Stimulated activated CD4-positive, alpha-beta T cell treated with anti-CD3 and anti-CD28 coated beads, Interleukin-12 subunit alpha, Interleukin-12 subunit beta, amount 100 ng/mL, for 24 hours (primary cell): ENCODE measurements around the gene F2.
"Not testable (repeated sequence)": the region's sequence is repeated elsewhere in the genome, so short reads cannot be mapped to it uniquely, and the experiment has no call there.

Source experiments
- DNase-seq, 2 experiments: peaks; one replicate each; pipeline ENCODE4 v3.0.0-alpha.2; 2020; ENCODE audit warnings: low read depth in 2 of 2

Gene F2

GRCh38 chr11:46719048-46719542 lies at the start of gene F2:
F2 (plus strand) TSS chr11:46719213; CDS start chr11:46719236, 23 bp downstream.
- DNase-seq: no peak

DNA sequence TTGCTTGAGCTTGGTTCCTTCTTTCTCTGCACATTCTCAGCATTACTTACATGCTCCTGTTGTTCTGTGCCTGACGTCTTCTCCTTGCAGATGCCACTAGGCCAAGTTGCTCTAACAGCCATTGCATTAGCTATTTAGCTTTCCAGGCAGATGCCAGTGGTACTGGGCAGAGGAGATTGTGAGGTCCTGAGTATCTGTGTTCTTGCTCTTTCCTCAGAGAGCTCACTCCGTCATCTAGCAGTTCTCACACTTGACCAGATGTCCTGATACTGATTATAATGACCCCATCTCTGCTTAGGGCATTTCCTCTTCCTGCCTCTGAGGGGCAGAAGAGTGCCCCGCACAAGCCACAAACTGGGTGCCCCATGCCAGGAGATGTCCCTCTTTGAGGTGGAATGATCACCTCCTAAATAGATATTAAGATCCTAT lies 49.3 kb upstream of the F2 start:
- no peak for DNase-seq

DNA sequence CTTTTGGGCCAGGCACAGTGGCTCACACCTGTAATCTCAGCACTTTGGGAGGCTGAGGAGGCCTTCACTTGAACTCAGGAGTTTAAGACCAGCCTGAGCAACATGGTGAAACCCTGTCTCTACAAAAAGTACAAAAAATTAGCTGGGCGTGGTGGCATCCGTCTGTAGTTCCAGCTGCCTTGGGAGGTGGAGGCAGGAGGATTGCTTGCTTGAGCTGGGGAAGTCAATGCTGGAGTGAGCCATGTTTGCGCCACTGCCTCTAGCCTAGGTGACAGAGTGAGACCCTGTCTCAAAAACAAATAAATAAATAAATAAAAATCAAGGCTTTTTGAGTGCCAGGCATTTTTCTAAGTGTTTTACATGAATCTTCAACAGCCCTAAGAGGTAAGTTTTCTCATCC lies 48.5 kb upstream of the F2 start:
- DNase-seq: not testable (repeated sequence)

DNA sequence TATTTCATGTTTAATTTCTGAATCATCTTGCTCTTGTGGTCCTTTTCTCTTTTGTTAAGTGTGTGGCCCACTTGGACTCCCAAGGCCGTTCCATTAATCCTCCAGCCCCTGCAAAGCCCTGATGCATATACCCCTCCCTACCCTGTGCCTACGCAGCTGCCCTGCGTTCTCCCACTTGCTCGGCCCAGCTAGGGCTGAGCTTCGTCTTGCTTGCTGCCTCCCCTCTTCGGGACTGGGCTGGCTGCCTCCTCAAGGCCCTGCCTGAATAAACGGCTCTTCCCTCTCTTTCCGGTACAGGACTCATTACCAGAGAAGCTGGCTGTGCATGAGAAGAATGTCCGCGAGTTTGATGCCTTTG lies 47.1 kb upstream of the F2 start:
- no peak for DNase-seq

- DNase-seq: no peak
Observed at GRCh38 chr11:46672381-46672839, 46.6 kb upstream of the F2 start.

GRCh38 chr11:46673713-46674462 lies 45.1 kb upstream of the F2 start:
- no peak for DNase-seq

- DNase-seq: no peak
Observed at GRCh38 chr11:46674463-46675287, 44.3 kb upstream of the F2 start.

DNA sequence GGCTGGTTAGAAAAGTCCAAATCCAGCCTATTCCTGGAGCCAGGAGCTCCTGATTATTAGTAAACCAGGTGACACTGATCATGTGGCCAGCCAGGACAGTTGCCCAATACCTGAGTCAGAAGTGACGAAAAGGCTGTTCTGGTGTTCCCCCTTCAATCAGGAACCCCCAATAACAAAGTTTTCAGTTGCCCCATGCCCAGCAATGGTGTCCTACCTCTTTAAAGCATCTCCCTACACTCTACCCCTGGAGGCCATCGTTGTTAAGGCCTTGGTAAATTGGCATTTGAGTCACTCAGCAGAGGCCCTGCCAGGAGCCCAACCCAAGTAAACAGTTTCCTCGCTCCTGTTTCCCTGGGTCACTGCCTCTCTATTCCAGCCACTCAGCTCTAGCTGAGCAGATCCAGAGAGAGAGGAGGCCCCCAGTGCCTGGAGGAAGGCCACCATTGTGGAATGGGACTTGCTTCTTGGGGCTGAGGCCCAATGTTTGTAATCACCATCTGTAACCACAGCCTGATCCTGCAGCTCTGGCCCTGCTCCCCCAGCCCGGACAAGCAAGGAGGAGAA lies 43.6 kb upstream of the F2 start:
- DNase-seq: no peak

- no peak for DNase-seq
Observed at GRCh38 chr11:46675949-46676348, 43.1 kb upstream of the F2 start.

DNA sequence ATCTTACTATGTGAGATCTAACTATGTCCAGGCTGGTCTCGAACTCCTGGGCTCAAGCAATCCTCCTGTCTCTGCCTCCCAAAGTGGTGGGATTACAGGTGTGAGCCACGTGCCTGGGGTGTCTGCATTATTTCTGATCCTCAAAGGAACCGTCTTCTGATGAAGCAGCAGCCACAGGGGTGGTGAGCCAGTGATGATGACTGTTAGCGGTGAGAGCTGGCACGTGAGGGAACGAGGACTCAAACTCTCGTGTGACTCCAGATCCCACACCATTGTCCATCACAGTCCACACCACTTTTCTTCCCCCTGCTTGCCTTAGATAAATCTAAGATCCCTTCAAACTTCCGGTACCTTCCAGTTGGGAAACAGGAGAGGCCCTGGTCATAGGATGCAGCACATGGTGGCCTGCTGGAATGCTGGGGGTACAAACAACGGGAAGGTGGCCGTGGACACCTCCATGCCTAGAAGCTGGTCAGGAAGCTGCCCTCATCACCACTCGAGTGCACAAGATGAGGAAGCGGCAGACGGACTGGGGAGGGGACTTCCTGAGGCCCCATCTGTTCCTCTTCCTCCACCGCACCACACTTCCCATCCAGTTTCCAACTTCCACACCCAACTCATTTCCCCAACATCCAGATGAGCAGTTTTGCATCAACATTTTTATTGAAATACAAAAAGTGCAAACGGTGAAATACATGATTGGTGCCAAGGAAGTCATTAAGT lies 42.4 kb upstream of the F2 start:
- DNase-seq: no peak

- no peak for DNase-seq
Observed at GRCh38 chr11:46677169-46677568, 41.8 kb upstream of the F2 start.

- DNase-seq: no peak
Observed at GRCh38 chr11:46677991-46678740, 40.8 kb upstream of the F2 start.

DNA sequence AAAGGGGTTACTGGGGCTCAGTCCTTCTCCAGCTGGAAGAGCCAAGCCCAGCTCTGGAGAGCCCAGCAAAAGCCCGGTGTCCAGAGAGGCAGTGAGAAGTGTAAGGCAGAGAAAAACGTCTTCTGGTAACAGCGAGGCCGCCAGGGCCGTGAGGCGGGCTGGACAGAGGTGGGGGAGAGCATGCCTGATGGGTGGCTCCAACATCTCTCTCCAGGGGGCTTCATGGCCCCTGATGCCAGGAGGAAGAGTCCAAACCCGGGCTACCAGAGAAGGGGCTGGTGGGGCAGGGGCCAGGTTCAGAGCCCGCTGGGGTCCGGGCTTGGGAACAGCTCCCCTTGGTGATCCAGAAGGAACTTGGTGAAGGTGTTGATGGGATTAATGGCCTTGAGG lies 40.3 kb upstream of the F2 start:
- DNase-seq: no peak

- no peak for DNase-seq
Observed at GRCh38 chr11:46679241-46680163, 39.5 kb upstream of the F2 start.

DNA sequence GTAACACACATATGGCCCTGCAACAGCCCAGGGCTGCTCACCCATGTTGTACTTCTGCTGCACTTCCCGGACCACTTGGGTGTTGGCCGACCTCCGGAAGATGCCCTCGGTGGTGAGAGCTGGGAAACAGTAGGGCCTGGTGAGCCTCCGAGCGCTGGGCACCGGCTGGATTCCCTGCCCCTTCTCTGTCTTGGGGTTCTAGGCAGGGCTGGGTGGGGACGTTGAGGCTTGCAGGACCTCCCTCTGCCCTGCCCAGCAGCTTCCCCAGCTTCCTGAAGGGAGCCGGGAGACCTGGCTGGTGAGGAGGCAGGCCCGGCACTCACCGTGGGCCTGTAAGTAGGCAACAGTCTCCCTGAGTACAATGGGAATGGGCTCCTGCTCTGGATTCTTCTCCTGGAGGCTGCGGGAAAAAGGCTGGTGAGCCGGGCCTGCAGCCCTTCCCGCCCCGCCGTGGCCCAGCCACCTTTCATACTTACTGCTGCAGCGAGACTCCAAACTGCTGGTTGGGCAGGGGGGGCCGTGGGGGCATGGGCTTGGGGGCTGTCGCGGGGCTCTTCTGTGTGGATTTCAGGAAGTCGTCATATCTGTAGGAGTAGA lies 38.8 kb upstream of the F2 start:
- DNase-seq: no peak

DNA sequence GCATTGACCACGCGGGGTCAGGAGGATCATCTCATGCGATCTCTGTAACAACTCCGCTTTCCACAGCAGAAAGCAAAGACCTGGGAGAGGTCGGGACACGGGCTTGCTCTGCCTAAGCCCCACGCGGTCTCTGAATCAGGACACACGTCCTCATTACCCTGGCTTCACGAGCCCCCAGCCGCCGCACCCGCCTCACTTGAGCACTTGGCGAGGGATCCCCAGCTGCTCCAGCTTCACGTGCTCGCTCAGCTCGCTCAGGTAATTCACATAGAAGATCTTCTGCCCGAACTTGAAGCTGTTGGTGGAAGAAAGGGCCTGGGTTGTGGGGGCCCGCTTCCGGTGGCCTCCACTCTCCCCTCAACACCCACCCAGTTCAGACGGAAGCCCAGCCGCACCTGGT lies 38.2 kb upstream of the F2 start:
- no peak for DNase-seq

DNA sequence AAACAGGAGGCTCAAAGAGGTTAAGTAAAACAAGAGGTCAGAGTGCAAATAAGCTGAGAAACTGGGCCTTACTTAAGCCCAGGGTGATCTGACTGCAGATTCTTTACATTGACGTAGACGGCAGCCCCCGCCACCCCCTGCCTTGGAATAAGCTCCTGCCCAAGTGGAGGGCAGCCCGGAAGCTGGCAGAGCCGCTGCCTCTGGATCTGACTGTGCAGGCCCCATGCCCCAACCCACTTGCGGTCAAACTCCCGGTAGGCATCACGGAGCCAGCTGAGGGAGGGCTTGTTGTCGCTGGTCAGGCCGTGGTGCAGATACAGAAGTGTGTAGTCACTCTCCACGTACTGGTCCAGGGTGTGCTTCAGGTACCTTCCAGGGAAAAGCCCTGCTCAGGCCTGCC lies 37.2 kb upstream of the F2 start:
- DNase-seq: no peak

GRCh38 chr11:46682773-46683752 lies 36.0 kb upstream of the F2 start:
- no peak for DNase-seq

DNA sequence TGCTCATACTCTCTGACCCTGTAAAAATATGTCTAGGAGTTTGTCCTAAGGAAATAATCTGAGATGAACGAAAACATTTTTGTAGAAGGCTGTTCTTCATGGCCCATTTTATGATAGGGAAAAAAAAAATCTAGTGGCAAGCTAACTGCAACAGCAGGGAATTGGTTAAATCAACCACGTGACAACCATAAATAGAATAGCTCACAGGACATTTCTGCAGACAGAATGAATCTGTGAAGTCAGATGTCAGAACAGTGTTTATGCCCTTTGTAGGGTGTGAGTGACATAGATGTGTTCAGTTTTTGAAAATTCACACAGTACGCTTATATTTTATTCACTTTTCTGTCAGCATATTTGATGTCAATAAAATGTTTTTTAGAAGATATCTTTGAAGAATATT lies 34.6 kb upstream of the F2 start:
- DNase-seq: no peak
